Measurements from ENCODE around the gene SYNGR3. TPM values are rescaled to one million over a fixed set of nuclear protein-coding genes. Genes with fewer than 3 reads are reported as not detected.

The SYNGR3 gene
- total RNA-seq, 1 experiment from 2014 or later, result 15.2 TPM

DNA sequence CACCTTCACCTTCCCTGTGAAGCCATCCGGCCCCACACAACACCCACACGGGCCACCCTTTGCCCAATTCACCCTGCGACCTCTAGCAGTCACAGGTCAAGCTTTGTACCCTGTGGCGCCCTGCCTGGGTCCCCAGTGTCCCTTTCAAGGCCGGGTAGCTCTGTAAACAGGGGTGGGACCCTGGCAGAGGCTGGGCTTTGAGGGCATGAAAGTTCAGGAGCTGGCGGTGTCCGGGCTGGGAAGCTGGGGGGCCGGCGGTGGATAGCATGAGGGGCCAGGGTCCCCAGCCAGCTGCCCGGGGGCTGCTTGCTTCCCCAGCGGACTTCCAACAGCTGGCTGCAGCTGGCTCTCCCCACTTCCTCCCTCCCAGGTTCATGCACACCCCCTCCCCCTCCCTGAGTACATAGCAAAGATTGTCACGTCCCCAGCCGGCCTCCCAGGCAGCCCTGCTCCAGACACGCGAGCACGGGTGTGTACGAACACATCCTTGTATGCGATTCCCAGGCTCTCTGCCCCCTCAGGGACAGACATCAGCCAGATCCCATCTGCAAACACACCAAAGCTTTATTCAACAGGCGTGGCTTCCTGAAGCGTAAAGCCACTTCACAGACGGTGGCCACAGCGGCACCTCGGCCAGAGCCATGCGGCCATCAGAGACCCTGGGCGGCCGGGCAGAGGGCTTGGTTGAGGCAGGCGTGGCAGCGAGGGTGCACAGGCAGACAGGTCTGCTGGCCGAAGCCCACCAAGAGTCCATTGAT, 49.7 kb downstream of the SYNGR3 start:
- in situ Hi-C loops (cut with HindIII; ENCODE audit: low pct_unique_long_range_greater_than_20kb, low sequenced_read_pairs), result no loop called here
- H3K27ac ChIP-seq (ENCODE audit: low read length), result peak overlapping the region; percentile 82
- no peak overlapping the region for H3K4me3 ChIP-seq (ENCODE audit: low read depth in 2 of 2, low read length in 2 of 2)
- H3K9me3 ChIP-seq (ENCODE audit: control insufficient read depth, insufficient read depth, low read depth, low read length), result no peaks in the 10 kb centered on the region
- TF ChIP-seq TCF7L2 (IDR thresholded peaks at IDR 0.05; ENCODE audit: low read depth, low read length), result peak; percentile 34; the same call in 1 of the 2 replicates
- TF ChIP-seq POLR2AphosphoS5 (IDR thresholded peaks at IDR 0.05; ENCODE audit: low read depth, low read length), result peak; percentile 63; the same call in 1 of the 2 replicates
- TF ChIP-seq, protein P1, sequence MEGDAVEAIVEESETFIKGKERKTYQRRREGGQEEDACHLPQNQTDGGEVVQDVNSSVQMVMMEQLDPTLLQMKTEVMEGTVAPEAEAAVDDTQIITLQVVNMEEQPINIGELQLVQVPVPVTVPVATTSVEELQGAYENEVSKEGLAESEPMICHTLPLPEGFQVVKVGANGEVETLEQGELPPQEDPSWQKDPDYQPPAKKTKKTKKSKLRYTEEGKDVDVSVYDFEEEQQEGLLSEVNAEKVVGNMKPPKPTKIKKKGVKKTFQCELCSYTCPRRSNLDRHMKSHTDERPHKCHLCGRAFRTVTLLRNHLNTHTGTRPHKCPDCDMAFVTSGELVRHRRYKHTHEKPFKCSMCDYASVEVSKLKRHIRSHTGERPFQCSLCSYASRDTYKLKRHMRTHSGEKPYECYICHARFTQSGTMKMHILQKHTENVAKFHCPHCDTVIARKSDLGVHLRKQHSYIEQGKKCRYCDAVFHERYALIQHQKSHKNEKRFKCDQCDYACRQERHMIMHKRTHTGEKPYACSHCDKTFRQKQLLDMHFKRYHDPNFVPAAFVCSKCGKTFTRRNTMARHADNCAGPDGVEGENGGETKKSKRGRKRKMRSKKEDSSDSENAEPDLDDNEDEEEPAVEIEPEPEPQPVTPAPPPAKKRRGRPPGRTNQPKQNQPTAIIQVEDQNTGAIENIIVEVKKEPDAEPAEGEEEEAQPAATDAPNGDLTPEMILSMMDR (IDR thresholded peaks at IDR 0.05), result no peak
- no peak; the same call in 1 of the 2 replicates for TF ChIP-seq SIN3A (IDR thresholded peaks at IDR 0.05; ENCODE audit: borderline replicate concordance, insufficient read depth, low read depth, low read length)
- TF ChIP-seq REST (IDR thresholded peaks at IDR 0.05; ENCODE audit: insufficient read depth in 1 of 2, low read depth in 2 of 2, low read length in 1 of 2), result no peak
- BruUV-seq (replicated peaks), result no TSS peak
- H3K4me1 ChIP-seq (ENCODE audit: control insufficient read depth, insufficient read depth, low read length), result peaks cover 70% of the 10 kb centered on the region
- ChIA-PET CTCF (interaction anchor here (0.7 kb wide), 1 partner anchor 270 kb away, joined by 3 read pairs; no protein-coding TSS in a partner anchor), POLR2A (interaction anchor here (0.9 kb wide), 1 partner anchor 113 kb away, joined by 8 read pairs; no protein-coding TSS in a partner anchor)
- peak; percentile 24 for ATAC-seq
- intact Hi-C loops (cut with micrococcal nuclease; ENCODE audit: unreplicated experiment), result no loop called here
- DNase-seq (ENCODE audit: low read depth, low spot score), result no peak
- H3K27me3 ChIP-seq (ENCODE audit: control insufficient read depth, insufficient read depth, low read length), result no peaks in the 10 kb centered on the region
- H3K36me3 ChIP-seq (ENCODE audit: control insufficient read depth, insufficient read depth, low read length), result no peaks in the 10 kb centered on the region

GRCh38 chr16:2040041-2040786, 50.4 kb downstream of the SYNGR3 start:
- intact Hi-C loops (cut with micrococcal nuclease; ENCODE audit: unreplicated experiment), result no loop called here
- no peaks in the 10 kb centered on the region for H3K36me3 ChIP-seq (ENCODE audit: control insufficient read depth, insufficient read depth, low read length)
- in situ Hi-C loops (cut with HindIII; ENCODE audit: low pct_unique_long_range_greater_than_20kb, low sequenced_read_pairs), result no loop called here

More at GRCh38 chr16:2040041-2040786, 50.4 kb downstream of the SYNGR3 start:
- ChIA-PET CTCF (interaction anchor here (0.7 kb wide), 1 partner anchor 271 kb away, joined by 3 read pairs; no protein-coding TSS in a partner anchor), POLR2A (interaction anchor here (0.9 kb wide), 1 partner anchor 112 kb away, joined by 8 read pairs; no protein-coding TSS in a partner anchor)
- Histone ChIP-seq H3K9me3 (ENCODE audit: control insufficient read depth, insufficient read depth, low read depth, low read length) (no peaks in the 10 kb centered on the region), H3K27ac (ENCODE audit: low read length) (peak overlapping the region; percentile 82), H3K4me1 (ENCODE audit: control insufficient read depth, insufficient read depth, low read length) (peaks cover 63% of the 10 kb centered on the region), H3K4me3 (ENCODE audit: low read depth in 2 of 2, low read length in 2 of 2) (no peak overlapping the region), H3K27me3 (ENCODE audit: control insufficient read depth, insufficient read depth, low read length) (no peaks in the 10 kb centered on the region)
- no TSS peak for BruUV-seq (replicated peaks)
- DNase-seq (ENCODE audit: low read depth, low spot score) (no peak), ATAC-seq (peak; percentile 9)
- TF ChIP-seq TCF7L2 (IDR thresholded peaks at IDR 0.05; ENCODE audit: low read depth, low read length) (no peak), REST (IDR thresholded peaks at IDR 0.05; ENCODE audit: insufficient read depth in 1 of 2, low read depth in 2 of 2, low read length in 1 of 2) (no peak), POLR2AphosphoS5 (IDR thresholded peaks at IDR 0.05; ENCODE audit: low read depth, low read length) (no peak; the same call in 1 of the 2 replicates)
